ENCODE measurements around the gene TPK1. TPM values are rescaled to one million over a fixed set of nuclear protein-coding genes. Genes with fewer than 3 reads are reported as not detected.

The TPK1 gene
- total RNA-seq, 1 experiment from 2014 or later = 3.3 TPM

GRCh38 chr7:144632724-144633123 is 203.1 kb downstream of the TPK1 start:
- Histone ChIP-seq H3K9me3 (ENCODE audit: control insufficient read depth, insufficient read depth, low read depth, low read length) (no peaks in the 10 kb centered on the region), H3K27ac (ENCODE audit: low read length) (no peak overlapping the region), H3K4me1 (ENCODE audit: control insufficient read depth, insufficient read depth, low read length) (no peaks in the 10 kb centered on the region), H3K27me3 (ENCODE audit: control insufficient read depth, insufficient read depth, low read length) (no peaks in the 10 kb centered on the region), H3K36me3 (ENCODE audit: control insufficient read depth, insufficient read depth, low read length) (no peaks in the 10 kb centered on the region), H3K4me3 (ENCODE audit: low read depth in 2 of 2, low read length in 2 of 2) (no peak overlapping the region)
- DNase-seq (ENCODE audit: low read depth, low spot score) (no peak), ATAC-seq (no peak)
- no TSS peak for BruUV-seq (replicated peaks)
- CTCF ChIA-PET = no interaction called here
- in situ Hi-C loops (cut with HindIII; ENCODE audit: low pct_unique_long_range_greater_than_20kb, low sequenced_read_pairs) (no loop called here), intact Hi-C loops (cut with micrococcal nuclease; ENCODE audit: unreplicated experiment) (no loop called here)
- POLR2A ChIA-PET = no interaction called here
- TF ChIP-seq REST (IDR thresholded peaks at IDR 0.05; ENCODE audit: insufficient read depth in 1 of 2, low read depth in 2 of 2, low read length in 1 of 2) = no peak
- TF ChIP-seq TCF7L2 (IDR thresholded peaks at IDR 0.05; ENCODE audit: low read depth, low read length) = no peak
- no peak for TF ChIP-seq SIN3A (IDR thresholded peaks at IDR 0.05; ENCODE audit: borderline replicate concordance, insufficient read depth, low read depth, low read length)
- no peak for TF ChIP-seq POLR2AphosphoS5 (IDR thresholded peaks at IDR 0.05; ENCODE audit: low read depth, low read length)
- TF ChIP-seq, protein P1, sequence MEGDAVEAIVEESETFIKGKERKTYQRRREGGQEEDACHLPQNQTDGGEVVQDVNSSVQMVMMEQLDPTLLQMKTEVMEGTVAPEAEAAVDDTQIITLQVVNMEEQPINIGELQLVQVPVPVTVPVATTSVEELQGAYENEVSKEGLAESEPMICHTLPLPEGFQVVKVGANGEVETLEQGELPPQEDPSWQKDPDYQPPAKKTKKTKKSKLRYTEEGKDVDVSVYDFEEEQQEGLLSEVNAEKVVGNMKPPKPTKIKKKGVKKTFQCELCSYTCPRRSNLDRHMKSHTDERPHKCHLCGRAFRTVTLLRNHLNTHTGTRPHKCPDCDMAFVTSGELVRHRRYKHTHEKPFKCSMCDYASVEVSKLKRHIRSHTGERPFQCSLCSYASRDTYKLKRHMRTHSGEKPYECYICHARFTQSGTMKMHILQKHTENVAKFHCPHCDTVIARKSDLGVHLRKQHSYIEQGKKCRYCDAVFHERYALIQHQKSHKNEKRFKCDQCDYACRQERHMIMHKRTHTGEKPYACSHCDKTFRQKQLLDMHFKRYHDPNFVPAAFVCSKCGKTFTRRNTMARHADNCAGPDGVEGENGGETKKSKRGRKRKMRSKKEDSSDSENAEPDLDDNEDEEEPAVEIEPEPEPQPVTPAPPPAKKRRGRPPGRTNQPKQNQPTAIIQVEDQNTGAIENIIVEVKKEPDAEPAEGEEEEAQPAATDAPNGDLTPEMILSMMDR (IDR thresholded peaks at IDR 0.05) = no peak

DNA sequence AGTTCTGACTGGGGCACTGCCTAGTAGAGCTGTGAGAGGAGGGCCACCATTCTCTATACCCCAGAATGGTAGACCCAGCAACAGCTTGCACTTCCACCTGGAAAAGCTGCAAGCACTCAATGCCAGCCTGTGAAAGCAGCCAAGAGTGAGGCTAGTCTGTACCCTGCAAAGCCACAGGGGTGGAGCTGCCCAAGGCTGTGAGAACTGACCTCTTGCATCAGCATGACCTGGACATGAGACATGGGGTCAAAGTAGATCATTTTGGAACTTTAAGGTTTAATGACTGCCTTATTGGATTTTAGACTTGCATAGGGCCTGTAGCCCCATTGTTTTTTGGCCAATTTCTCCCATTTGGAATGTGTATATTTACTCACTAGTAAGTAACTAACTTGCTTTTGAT is 206.3 kb downstream of the TPK1 start:
- H3K4me3 ChIP-seq (ENCODE audit: low read depth in 2 of 2, low read length in 2 of 2) = no peak overlapping the region
- no TSS peak for BruUV-seq (replicated peaks)
- in situ Hi-C loops (cut with HindIII; ENCODE audit: low pct_unique_long_range_greater_than_20kb, low sequenced_read_pairs) = no loop called here

More for the DNA sequence above, 206.3 kb downstream of the TPK1 start:
- no peaks in the 10 kb centered on the region for H3K9me3 ChIP-seq (ENCODE audit: control insufficient read depth, insufficient read depth, low read depth, low read length)
- H3K4me1 ChIP-seq (ENCODE audit: control insufficient read depth, insufficient read depth, low read length) = no peaks in the 10 kb centered on the region
- CTCF ChIA-PET = no interaction called here
- H3K27ac ChIP-seq (ENCODE audit: low read length) = no peak overlapping the region
- ATAC-seq (no peak), DNase-seq (ENCODE audit: low read depth, low spot score) (no peak)
- H3K36me3 ChIP-seq (ENCODE audit: control insufficient read depth, insufficient read depth, low read length) = no peaks in the 10 kb centered on the region
- POLR2A ChIA-PET = no interaction called here
- intact Hi-C loops (cut with micrococcal nuclease; ENCODE audit: unreplicated experiment) = no loop called here
- no peaks in the 10 kb centered on the region for H3K27me3 ChIP-seq (ENCODE audit: control insufficient read depth, insufficient read depth, low read length)
- TF ChIP-seq TCF7L2 (IDR thresholded peaks at IDR 0.05; ENCODE audit: low read depth, low read length) (no peak), SIN3A (IDR thresholded peaks at IDR 0.05; ENCODE audit: borderline replicate concordance, insufficient read depth, low read depth, low read length) (no peak), REST (IDR thresholded peaks at IDR 0.05; ENCODE audit: insufficient read depth in 1 of 2, low read depth in 2 of 2, low read length in 1 of 2) (no peak), POLR2AphosphoS5 (IDR thresholded peaks at IDR 0.05; ENCODE audit: low read depth, low read length) (no peak)
- TF ChIP-seq, protein P1 (IDR thresholded peaks at IDR 0.05) = no peak

All from Panc1 (cell line).